ENCODE data around the gene EFHD2.

DNA sequence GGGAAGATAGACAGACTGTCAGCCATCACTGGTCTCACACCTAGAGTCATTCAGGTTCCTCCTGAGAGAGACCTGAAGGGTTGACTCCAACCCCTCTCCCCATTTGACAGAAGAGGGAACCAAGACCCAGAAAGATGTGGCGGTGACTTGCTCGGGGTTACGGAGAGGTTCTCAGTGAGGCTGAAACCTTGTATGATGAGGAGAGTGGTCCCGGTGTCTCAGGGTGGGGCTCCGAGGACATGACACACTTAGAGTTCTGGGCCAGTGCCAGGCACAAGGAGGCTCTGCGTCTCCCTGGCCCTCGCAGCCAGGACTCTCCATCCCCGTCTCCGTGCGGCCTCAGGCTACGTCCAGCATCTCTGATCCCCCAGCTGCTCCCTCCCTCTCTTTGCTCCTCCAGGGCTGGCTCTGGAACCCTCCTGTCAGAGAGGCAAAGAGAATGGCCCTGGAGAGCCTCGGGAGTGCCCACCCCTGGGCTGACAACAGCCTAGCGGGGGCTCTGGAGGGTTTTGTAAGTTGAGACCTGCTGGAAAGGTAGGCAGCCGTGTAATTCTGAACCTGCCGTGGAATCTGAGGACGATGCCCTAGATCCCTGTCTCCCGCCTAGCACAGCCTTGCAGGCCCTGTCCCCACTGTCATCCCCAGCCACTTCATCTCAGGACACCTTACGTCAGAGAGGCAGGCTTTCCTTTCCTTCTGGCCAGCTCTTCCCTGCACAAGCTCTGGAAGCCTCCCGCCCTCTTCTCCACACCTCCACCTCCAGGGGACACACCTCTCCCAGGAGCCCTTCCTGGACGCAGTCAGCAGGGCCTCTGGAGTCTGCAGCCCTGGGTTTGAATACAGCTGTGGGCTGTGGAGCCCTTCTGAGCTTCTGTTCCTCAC lies 4.1 kb downstream of the EFHD2 start:
- TF ChIP-seq, protein P1, sequence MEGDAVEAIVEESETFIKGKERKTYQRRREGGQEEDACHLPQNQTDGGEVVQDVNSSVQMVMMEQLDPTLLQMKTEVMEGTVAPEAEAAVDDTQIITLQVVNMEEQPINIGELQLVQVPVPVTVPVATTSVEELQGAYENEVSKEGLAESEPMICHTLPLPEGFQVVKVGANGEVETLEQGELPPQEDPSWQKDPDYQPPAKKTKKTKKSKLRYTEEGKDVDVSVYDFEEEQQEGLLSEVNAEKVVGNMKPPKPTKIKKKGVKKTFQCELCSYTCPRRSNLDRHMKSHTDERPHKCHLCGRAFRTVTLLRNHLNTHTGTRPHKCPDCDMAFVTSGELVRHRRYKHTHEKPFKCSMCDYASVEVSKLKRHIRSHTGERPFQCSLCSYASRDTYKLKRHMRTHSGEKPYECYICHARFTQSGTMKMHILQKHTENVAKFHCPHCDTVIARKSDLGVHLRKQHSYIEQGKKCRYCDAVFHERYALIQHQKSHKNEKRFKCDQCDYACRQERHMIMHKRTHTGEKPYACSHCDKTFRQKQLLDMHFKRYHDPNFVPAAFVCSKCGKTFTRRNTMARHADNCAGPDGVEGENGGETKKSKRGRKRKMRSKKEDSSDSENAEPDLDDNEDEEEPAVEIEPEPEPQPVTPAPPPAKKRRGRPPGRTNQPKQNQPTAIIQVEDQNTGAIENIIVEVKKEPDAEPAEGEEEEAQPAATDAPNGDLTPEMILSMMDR (conservative IDR thresholded peaks at IDR 0.05), result no peak
- TF ChIP-seq EZH2 (IDR thresholded peaks at IDR 0.05; ENCODE audit: low read depth), result no peak

Data from PC-9 (cell line).